ENCODE data around the gene DROSHA. TPM values are rescaled to one million over a fixed set of nuclear protein-coding genes. Genes with fewer than 3 reads are reported as not detected.

Gene DROSHA
- polyA plus RNA-seq, 2 of the 4 experiments (the other 2 are of a cell fraction) = 49.1 to 105 TPM

GRCh38 chr5:31401691-31402090, 130.2 kb downstream of the DROSHA start:
- FAIRE-seq = no peak
- POLR2A ChIA-PET = no interaction called here
- CTCF ChIA-PET = no interaction called here

More at GRCh38 chr5:31401691-31402090, 130.2 kb downstream of the DROSHA start:
- Histone ChIP-seq H3K4me1 (no peaks in the 10 kb centered on the region), H3K4me3 (no peak overlapping the region), H3K9me3 (no peaks in the 10 kb centered on the region), H3K27ac (no peak overlapping the region), H3K4me2 (no peak overlapping the region)
- WGBS (ENCODE audit: missing lambda C conversion rate) = 67% methylated on average over 3 of the region's 3 CpGs
- TF ChIP-seq REST (IDR thresholded peaks at IDR 0.05) (no peak), ATOH8 (CRISPR knock-in tag; IDR thresholded peaks at IDR 0.05; ENCODE audit: low read depth) (no peak), CBX8 (IDR thresholded peaks at IDR 0.05) (no peak), E2F6 (IDR thresholded peaks at IDR 0.05; ENCODE audit: borderline replicate concordance, low read depth) (no peak), POLR2AphosphoS2 (conservative IDR thresholded peaks at IDR 0.05; ENCODE audit: low read length) (no peak), ELK1 (IDR thresholded peaks at IDR 0.05; ENCODE audit: low read depth, low read length) (no peak), KDM1A (IDR thresholded peaks at IDR 0.05; ENCODE audit: low read depth) (no peak), BCL3 (IDR thresholded peaks at IDR 0.05) (no peak), SREBF2 (IDR thresholded peaks at IDR 0.05) (no peak), ZNF302 (CRISPR knock-in tag; IDR thresholded peaks at IDR 0.05) (no peak), NPAS2 (CRISPR knock-in tag; IDR thresholded peaks at IDR 0.05; ENCODE audit: borderline replicate concordance) (no peak), NR3C1 (IDR thresholded peaks at IDR 0.05) (no peak), HDAC2 (IDR thresholded peaks at IDR 0.05) (no peak), MAFK (IDR thresholded peaks at IDR 0.05; ENCODE audit: partially characterized antibody) (no peak)
- ATAC-seq = no peak
- DNase-seq (ENCODE audit: low read depth in 1 of 2, low spot score in 1 of 2) = no peak

All from A549 (cell line).